HG03565 (cell line): ENCODE data around the gene NT5C2.
"Not testable (repeated sequence)": the region's sequence is repeated elsewhere in the genome, so short reads cannot be mapped to it uniquely, and the experiment has no call there.

ENCODE experiments used
- ATAC-seq: cut with Tn5 transposase; IDR thresholded peaks from one replicate; pipeline ENCODE4 v1.9.1; 2021; ENCODE audit warnings: mild to moderate bottlenecking, moderate library complexity; ENCODE audit not compliant: unreplicated experiment

The NT5C2 gene

DNA sequence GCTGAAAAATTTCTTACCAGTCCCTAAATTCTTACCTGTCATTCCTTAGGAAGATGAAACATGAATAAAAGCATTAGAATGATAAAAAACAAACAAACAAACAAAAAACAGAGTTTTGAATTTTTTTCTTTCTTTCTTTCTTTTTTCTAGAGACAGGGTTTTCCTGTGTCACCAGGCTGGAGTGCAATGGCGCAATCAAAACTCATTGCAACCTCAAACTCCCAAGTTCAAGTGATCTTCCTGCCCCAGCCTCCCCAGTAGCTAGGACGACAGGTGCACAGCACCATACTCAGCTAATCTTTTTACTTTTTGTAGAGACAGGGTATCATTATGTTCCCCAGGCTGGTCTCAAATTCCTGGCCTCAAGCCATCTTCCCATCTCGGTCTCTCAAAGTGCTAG lies 26.5 kb downstream of the NT5C2 start:
- no peak for ATAC-seq

- ATAC-seq = not testable (repeated sequence)
Measured at GRCh38 chr10:103163766-103164403, 29.2 kb downstream of the NT5C2 start.

GRCh38 chr10:103157246-103157645 lies 35.8 kb downstream of the NT5C2 start:
- no peak for ATAC-seq

DNA sequence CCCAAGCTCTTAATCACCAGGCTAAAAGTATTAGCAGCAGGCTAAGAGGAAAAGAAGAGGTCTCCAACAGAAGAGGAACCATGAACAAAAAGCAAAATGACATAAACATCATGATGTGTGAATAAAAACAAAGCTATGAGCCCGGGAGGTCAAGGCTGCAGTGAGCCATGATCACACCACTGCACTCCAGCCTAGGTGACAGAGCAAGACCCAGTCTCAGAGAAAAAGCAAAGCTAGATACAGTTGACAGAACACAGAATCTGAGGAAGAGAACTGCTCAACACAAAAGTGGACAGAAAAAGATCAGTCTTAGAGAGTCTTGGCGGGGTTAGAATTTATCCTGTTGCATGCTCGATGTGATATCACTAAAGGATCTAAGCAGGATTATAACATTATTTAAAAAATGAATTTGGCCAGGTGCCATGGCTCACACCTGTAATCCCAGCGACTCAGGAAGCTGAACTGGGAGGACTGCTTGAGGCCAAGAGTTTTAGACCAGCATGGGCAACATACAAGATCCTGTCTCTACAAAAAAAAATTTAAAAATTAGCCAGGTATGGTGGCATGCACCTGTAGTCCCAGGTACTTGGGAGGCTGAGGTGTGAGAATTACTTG lies 37.5 kb downstream of the NT5C2 start:
- ATAC-seq = no peak

GRCh38 chr10:103154521-103155299 lies 38.4 kb downstream of the NT5C2 start:
- no peak for ATAC-seq

GRCh38 chr10:103153302-103154197 lies 39.5 kb downstream of the NT5C2 start:
- no peak for ATAC-seq

DNA sequence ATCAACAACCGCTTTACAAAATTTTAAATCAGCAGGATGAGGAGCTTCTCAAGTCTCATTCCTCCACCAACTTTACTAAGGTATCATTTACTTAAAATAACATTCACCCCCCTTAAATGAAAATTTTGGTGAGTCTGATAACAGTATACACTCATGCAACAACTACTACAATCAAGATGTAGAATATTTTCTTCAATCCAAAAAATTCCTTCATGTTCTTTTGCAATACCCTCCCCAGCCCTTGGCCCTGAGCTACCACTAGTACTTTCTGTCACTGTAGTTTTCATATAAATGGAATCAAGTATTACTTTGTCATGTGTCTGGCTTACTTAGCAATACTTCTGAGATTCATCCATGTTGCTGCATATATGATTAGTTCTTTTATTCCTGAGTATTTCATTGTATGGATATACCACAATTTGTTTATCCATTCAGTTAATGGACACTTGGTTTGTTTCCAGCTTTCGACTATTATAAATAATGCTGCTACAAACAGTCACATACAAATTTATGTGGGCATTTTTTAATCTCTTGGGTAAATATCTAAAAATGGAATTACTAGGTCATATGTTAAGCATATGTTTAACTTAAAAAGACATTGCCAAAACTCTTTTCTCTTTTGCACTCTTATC lies 43.0 kb downstream of the NT5C2 start:
- ATAC-seq = no peak

- ATAC-seq = no peak
Measured at GRCh38 chr10:103147645-103148044, 45.4 kb downstream of the NT5C2 start.

DNA sequence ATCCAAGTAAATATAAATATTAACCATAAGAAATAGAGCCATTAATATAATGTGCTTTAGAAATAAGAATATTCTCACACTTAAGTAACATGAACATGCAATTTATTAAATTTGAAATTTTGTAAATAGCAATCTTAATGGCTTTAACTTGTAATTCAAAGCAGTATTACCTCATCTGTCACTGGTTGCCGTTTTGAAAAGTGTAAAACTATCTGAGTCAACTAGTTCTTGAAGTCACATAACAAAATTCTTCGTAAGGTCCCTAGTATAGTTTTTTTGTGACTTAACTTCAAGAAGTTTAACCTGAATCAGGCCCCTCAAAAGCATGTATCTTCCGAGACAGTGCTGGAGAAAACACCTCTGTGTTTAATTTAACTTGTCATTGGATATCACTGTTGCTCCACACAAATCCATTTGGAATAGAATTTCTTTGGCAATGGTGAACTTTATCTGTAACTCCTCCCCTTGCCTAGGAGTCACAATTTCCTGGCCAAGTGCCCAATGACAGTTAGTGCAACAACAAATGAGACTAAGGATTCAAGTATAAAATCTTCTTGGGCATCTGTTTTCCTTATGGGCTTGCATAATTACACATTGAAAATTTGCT lies 47.1 kb downstream of the NT5C2 start:
- no peak for ATAC-seq

GRCh38 chr10:103145046-103145445 lies 48.0 kb downstream of the NT5C2 start:
- no peak for ATAC-seq

DNA sequence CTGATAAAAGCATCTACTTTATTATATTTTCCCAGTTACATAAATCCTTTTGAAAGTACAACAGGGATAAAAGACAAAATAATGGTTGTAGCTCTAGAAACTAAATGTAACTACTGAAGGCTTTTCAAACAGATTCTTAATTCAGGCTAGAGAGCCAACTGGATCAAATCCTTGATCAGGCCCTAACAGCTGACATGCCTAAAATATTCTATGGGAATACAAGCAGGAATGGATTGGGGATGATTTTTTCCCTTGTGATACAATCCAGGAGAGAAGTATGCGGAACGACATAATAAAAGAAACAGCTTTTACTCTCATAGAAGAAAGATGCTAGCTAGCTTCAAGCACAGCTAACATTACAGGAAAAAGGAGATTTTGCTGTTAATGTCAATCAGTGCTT lies 49.0 kb downstream of the NT5C2 start:
- no peak for ATAC-seq

DNA sequence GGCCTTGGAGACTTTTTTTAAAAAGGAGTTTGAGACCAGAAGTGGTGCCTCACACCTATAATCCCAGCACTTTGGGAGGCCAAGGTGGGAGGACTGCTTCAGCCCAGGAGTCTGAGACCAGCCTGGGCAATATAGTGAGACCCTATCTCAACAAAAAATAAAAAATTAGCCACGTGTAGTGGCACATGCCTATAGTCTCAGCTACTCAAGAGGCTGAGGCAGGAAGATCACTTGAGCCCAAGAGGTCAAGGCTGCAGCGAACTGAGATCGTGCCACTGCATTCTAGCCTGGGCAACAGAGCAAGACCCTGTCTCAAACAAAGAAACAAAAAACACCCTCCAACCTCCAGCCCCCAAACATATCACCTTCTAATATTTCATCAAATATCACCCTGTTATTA lies 49.4 kb downstream of the NT5C2 start:
- not testable (repeated sequence) for ATAC-seq

- ATAC-seq = no peak
Measured at GRCh38 chr10:103141950-103142349, 51.1 kb downstream of the NT5C2 start.

DNA sequence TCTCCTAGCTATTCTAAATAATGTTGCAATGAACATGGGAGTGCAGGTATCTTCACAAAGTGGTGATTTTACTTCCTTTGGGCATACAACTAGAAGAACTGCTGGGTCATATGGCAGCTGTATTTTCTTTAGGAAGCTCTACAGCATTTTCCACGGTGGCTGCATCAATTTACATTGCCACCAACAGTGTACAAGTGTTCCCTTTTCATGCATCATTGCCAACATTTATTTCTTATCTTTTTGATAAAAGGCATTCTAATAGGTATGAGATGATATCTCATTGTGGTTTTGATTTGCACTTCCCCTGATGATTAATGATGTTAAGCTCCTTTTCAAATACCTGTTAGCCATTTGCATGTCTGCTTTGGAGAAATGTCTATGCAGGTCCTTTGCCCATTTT lies 52.6 kb downstream of the NT5C2 start:
- no peak for ATAC-seq

DNA sequence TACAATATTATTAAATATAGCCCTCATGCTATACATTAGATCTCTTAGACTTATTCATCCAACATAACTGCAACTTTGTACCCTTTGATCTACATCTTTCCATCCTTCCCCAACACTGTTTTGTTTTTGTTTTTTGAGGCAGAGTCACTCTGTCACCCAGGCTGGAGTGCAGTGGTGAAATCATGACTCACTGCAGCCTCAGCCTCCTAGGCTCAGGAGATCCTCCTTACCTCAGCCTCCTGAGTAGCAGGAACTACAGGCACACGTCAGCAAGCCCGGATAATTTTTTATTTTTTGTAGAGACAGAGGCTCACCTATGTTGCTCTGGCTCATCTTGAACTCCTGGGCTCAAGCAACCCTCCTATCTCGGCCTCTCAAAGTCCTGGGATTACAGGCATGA lies 53.3 kb downstream of the NT5C2 start:
- ATAC-seq = no peak

DNA sequence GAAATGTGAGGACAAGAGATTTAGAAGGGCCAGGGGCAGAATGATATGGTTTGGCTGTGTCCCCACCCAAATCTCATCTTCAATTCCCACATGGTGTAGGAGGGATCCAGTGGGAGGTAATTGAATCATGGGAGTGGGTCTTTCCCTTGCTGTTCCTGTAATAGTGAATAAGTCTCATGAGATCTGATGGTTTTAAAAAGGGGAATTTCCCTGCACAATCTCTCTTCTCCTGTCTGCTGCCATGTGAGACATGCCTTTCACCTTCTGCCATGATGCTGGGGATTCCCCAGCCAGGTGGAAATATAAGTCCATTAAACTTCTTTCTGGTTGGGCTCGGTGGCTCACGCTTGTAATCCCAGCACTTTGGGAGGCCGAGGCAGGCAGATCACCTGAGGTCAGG lies 57.9 kb downstream of the NT5C2 start:
- ATAC-seq = not testable (repeated sequence)

- ATAC-seq = no peak
Measured at GRCh38 chr10:103130910-103131309, 62.2 kb downstream of the NT5C2 start.

GRCh38 chr10:103130180-103130579 lies 62.9 kb downstream of the NT5C2 start:
- not testable (repeated sequence) for ATAC-seq

DNA sequence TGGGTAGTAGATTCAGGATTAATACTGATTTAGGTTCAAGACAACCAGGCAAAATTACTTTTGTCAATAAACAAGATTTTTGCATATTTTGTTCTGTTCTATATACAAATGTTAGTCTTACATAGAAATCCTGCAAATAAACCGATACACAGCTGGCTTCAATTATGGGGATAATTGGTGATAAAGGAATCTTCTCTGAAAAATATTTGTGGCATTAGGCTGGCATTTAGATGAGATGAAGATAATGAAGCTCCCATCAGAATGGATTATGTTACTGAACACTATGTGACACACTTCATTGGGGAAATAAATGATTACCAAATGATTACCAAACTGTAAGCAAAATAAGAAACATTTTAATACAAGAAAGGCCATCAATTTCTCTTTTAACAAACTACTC lies 65.8 kb downstream of the NT5C2 start:
- ATAC-seq = no peak
